HG02798 (cell line): ENCODE data around the gene PRR15.
"Not testable (repeated sequence)": the region's sequence is repeated elsewhere in the genome, so short reads cannot be mapped to it uniquely, and the experiment has no call there.

Experiments used
- ATAC-seq: cut with Tn5 transposase; IDR thresholded peaks from one replicate; pipeline ENCODE4 v1.9.1; 2021; ENCODE audit warnings: mild to moderate bottlenecking; ENCODE audit not compliant: unreplicated experiment, poor library complexity

PRR15 gene, protein sequence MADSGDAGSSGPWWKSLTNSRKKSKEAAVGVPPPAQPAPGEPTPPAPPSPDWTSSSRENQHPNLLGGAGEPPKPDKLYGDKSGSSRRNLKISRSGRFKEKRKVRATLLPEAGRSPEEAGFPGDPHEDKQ

DNA sequence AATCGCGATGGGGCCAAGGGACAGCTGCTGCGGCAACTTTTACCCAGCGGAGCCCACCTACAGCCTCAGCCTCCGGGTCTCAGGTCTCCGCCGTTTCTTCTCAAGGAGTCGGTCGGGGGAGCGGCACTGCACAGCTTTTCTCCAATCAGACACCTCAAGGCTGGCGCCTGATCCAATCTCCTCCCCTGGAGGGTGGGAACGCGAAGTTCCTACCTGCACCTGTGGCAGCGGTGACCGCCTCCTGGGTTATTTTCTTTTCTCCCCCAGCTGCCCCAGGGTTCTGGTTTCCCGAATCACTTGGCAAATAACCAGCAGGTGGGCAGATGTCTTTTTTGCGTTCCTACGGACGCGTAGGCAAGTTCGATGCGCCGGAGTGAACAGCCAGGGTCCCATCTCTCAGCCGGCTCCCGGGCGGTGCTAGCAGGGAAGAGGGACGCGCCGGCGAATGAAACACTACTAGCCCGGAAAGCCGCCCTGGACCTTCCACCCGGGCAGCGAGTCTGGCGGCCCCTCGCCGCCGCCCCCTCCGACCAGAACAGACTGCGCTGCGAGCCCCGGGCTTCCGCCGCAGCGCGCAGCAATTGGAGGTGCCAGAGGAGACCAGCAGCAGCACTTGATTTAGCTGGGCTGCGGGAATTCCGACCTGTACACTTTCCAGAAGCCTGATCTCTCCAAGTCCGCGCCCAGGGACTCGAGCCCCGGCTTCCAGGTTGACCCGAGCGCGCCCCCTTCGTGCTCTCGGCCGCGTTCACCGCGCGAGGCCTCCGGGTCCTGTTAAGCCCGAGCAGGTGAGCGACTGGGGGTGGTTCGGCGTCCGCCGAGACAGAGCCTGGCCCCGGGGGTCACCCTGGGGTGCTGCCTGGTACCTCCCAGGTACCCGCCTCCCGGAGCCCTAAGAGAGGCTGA, at the start of gene PRR15:
Gene PRR15, plus strand, starts transcription at position 246 of the 906 bp plus-strand sequence. CDS start 2,495 bp downstream, outside the sequence.
- no peak for ATAC-seq

DNA sequence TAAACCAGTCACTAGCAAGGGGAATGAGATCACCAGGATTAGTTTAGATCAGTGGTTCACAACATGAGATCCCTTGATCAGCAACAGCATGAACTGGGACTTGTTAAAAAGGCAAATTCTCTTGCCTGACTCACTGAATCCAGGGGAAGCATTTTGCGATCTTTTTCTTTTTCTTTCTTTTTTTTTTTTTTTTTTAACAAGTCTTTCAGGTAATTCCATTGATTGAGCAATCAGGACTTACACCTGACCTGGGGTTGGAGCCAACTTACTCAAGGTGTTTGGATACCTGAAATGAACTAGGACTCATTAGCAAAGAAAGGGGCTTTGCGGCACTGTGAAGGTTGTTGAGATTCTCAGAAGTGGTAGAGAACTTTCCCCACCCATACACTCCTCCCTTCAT, 47.1 kb upstream of the PRR15 start:
- ATAC-seq = no peak

DNA sequence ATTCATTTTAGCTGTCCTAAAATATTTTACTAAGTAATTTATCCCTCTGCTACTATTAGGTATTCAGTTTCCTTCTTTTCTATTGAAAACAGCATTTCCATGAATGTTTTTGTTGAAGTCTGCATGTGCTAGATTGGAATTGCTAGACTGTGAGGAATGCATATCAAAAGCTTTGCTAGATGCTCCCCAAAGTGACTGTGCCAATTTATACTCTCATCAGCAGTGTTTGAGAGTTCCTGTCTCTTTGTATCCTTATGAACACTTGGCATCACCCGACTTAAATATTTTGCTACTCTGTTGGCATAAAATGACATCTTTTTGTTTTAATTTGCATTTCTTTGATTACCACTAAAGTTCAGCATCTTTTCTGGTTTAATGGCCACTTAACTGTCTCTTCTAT, 45.0 kb upstream of the PRR15 start:
- no peak for ATAC-seq

DNA sequence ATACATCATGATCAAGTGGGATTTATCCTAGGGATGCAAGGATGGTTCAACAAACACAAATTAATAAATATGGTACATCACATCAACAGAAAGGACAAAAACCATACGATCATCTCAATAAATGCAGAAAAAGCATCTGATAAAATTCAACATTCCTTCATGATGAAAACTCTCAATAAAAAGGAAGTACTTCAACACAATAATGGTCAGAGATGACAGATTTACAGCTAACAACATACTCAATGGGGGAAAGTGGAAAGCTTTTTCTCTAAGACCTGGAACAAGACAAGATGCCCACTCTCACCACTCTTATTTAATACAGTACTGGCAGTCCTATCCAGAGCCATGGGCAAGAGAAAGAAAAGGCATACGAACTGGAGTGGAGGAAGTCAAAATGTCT, 39.9 kb upstream of the PRR15 start:
- ATAC-seq = no peak

DNA sequence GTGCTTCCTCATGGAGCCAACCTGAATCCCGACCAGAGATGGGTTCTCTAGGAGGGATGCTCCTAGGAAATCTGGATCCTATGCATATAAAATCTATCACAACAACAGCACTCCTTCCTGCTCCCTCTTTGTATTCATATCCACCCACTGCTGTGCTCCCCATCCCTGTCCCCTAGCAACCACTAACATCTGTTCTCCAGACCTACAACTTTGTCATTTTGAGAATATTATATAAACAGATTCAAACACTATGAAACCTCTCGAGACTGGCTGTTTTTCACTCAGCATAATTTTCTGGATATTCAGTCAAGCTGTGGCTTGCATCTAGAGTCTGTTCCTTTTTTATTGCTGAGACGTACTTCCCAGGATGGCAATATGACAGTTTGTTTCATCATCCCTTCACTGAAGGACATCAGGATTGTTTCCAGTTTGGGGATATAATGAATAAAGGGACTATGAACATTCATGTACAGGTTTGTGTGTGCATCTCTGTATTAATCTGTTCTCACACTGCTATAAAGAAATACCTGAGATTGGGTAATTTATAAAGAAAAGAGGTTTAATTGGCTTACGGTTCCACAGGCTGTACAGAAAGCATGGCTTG, 36.0 kb upstream of the PRR15 start:
- ATAC-seq = no peak

DNA sequence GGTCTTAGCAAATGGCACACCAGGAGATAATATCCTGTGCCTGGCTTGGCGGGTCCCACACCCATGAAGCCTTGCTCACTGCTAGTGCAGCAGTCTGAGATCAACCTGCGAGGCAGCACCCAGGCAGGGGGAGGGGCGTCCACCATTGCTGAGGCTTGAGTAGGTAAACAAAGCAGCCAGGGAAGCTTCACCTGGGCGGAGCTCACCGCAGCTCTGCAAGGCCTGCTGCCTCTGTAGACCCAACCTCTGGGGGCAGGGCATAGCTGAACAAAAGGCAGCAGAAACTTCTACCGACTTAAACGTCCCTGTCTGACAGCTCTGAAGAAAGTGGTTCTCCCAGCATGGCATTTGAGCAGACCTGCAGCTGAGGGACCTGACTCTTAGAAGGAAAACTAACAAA, 35.1 kb upstream of the PRR15 start:
- ATAC-seq = not testable (repeated sequence)

DNA sequence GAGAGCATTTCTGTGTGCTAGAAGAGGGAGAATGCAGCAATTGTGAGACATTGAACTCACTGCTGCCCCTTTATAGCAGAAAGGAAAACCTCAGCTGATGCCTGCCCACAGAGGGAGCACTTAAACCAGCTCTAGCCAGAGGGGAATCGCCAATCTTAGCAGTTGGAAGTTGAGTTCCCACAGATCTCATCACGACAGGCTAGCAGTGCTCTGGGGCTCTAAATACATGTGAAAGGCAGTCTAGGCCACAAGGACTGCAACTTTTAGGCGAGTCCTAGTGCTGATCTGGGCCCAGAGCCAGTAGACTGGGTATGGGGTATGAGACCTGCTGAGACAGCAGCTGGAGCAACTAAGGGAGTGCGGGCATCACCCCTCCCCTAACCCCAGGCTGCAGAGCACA, 25.2 kb upstream of the PRR15 start:
- no peak for ATAC-seq

DNA sequence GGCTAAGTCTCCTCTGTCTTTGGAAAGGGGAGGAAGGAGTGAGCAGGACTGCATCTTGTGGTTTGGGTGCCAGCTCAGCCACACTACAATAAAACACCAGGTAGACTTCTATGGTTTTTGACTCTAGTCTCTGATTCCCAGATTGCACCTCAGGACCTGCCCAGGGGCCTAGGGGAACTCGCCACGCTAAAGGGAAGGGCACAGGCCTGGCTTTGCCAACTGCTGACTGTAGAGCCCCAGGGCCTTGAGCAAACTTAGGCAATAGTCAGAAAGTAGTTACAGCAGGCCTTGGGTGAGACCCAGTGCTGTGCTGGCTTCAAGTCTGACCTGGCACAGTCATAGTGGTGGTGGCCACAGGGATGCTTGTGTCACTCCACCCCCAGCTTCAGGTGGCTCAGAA, 24.2 kb upstream of the PRR15 start:
- ATAC-seq = no peak

DNA sequence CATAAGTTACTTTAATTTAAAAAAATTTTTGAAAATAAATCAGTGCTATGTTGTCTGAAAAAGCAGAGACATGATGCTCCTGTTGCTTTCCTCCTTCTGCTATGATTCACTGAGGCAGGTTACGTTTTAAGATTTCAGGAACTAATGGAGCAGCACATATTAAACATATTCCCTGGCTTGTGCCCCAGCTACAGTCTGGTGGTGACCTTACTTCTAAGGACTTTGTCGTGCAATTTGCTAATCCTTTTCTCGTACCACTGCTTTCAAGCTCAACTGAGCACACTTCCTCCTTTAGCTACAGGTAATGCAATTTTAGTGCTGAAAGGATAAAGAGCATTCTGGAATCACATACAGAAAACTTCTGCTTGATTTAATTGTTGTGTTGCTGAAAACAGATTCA, 16.2 kb upstream of the PRR15 start:
- no peak for ATAC-seq

DNA sequence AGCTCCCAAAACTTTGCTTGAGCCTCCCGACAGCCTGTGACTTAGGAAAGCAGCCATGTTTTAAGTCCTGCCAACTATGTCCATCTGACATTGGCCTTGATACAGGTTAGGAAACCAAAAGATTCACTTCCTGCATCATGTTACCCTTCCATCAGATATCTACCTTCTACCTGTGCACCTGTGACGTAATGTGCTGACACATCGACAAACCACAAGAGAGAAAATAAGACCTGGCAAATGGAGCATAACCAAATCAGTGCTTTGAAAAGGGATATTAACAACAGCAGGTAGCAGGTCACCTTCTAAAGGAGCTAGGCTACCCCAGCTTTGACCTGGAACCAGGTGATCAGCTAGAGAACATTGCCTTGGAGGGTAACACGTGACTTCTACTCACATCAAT, 14.8 kb upstream of the PRR15 start:
- no peak for ATAC-seq

DNA sequence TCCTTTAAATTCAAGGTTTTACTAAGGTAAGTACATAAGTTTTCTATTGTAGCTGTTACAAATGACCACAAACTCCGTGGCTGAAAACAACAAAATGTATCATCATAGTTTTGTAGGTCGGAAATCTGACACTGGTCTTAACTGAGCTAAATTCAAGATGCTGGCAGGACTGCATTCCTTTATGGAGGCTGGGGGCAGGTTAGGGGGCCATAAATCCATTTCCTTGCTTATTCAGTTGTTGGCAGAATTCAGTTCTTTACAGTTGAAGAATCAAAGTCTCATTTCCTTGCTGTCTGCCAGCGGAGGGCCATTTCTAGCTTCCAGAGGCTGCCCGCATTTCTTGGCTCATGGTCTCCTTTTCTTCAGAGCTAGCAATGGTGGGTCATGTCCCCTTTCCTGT, 11.2 kb upstream of the PRR15 start:
- ATAC-seq = no peak

DNA sequence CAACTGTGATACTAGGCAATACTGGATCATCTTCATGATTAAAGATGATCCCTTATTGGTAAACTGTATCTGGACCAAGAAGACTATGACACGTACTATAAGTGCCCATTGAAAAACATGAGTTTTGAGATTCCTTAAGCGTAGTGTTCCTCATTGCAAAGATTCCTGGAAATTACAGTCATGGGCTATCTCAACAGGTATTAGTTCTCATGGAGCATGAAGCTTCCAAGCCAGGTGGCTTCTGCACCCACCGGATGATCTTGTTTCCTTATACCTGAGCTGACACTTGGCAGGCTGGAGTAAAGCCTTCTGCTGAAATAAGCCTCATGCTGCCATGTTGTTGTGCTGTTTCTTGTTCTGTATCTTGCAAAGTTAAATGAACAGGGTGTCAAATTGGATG, 8.6 kb upstream of the PRR15 start:
- no peak for ATAC-seq

DNA sequence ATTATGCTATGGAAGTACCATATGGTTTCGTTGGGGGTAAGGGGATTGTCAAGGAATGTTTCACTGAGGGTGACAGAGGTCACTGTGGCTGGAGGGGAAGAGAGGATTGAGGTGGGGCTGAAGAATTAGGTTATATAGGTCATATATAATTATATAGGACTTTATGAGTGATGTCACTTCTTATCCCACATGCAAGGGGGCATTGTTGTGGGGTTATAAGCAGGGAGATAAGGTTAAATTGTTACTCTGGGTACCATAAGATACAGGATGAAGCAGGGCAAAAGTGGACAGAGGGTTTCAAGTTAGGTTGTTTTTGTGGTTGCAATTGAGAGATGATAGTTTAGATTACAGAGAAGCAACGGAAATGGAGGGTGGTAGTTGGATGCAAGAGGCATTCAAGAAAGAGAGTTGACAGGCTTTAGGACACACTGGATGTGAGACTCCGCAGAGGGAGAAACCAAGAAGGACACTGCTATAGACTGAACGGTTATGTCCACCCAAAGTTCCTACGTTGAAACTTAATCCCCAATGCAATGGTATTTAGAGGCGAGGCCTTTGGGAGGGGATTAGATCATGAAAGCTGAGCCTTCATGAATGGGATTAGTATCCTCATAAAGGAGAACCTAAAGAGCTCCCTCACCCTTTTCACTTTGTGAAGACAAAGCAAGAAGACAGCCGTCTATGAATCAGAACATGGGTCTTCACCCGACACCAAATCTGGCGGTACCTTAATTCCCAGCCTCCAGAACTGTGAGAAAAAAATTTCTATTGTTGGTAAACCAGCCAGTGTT, 7.0 kb upstream of the PRR15 start:
- no peak for ATAC-seq

DNA sequence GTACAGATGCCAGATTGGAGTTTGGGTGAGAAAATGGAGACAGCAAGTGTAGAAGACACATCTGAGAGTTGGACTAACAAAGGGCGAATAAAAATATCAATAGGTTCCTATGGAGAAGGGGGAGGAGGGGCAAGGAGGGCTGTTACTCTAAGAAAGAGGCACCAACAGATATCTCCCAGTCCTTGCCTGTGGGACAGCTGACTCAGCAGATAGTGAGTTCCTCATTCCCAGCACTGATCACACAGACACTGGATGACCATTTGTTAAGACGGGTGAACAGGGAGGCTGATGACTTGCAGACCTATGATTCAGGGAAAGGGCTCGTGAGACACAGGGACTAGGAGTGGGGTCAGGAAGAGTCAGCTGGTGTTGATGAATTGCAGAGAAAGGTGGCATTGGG, 5.7 kb upstream of the PRR15 start:
- ATAC-seq = no peak

DNA sequence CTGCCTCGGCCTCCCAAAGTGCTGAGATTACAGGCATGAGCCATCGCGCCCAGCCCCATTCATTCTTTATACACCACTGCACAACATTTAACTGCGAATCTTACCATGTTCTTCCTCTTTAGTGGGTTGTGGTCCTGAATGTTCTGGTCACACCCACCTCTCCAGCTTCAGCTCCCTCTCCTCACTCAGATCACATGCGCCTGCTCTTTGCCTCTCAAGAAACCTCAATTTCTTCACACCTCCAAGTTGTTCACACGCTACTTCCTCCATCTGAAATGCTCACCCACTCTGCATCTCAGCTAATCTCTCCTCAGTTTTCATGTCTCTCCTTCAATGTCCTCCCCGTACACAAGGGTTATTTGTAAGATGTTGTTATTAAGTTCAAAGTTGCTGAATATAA, 2.4 kb upstream of the PRR15 start:
- no peak for ATAC-seq

DNA sequence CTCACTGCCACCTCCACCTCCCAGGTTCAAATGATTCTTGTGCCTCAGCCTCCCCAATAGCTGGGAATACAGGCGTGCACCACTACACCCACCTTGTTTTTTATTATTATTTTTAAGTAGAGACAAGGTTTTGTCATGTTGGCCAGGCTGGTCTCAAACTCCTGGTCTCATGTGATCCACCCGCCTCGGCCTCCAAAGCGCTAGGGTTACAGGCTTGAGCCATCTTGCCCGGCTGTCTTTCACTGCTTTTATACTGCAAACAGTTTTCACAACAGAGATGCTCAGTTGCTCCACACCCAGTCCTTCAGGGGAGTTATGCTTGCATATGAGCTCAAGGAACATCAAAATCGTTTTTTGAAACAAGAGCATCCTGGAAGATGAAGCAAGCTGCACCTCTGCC, 1.3 kb upstream of the PRR15 start:
- no peak for ATAC-seq

DNA sequence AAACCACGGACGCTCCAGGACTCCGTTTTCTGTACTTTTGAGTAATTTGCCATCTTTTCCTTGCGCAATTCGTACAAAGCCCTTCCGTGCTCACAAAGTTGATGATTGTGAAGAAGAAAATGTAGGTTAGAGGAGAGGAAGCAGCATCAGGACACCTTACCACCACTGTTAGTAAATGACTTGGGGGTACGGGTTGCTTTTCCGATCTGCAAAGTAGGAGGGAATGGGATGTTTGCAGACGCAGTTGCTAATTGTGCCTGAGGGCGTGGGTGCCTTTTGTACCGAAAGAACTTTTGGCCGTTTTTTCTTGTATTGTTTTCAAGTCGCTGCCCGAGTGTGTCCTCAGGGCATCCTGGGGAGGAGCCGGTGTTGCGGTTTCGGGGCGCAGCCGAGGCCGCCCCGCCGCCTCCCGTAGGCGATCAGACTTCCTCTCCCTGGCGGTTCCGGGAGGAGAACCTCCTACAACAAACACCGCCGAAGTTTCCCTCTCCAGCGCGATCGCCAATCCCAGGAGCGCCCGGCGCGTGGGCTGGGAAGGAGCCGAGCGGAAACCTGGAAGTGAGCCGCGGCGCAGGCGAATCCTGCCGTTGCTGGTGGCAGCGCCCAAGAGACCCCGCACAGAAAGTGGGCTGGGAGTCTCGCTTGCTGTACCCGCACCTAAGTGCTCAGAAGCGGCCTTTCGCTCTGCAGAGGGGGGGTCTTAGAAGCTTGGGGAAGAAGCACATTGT, 1.0 kb downstream of the PRR15 start:
- no peak for ATAC-seq

DNA sequence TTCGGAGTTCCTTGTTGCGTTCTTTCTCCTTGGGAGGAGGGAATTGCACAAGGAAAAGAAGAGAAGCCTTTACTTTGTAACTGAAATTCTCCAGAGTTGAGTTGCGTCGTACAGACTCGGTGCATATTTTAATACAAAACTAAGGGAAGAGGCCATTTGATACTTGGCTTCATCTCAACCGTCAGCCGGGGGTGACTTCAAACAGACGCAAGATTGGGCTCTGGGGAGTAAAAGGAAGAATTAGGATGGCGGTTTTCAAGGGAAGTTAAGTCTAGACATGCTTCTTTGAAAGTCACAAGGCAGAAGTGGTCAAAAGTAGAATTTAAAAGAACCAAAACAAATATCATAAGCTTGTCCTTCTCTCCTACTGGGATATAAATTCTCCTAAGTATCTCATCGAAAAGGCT, 1.6 kb downstream of the PRR15 start:
- no peak for ATAC-seq

DNA sequence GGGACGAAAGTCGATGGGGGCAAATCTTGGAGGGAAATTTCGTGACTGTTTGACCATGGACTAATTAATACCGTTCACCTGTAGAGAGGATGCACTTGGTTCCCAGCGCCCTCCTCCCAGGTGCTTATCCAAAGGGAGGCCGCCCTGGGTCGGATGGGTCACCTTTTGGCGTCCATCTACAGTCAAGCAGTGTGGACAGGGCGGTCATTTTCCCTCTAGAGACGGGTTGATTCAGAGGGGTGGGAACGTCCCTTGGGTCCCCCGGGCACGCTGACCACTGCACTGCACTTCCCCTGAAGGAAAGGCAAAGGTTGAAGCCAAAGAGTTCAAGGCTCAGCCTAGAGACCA, 2.0 kb downstream of the PRR15 start:
- ATAC-seq = no peak

DNA sequence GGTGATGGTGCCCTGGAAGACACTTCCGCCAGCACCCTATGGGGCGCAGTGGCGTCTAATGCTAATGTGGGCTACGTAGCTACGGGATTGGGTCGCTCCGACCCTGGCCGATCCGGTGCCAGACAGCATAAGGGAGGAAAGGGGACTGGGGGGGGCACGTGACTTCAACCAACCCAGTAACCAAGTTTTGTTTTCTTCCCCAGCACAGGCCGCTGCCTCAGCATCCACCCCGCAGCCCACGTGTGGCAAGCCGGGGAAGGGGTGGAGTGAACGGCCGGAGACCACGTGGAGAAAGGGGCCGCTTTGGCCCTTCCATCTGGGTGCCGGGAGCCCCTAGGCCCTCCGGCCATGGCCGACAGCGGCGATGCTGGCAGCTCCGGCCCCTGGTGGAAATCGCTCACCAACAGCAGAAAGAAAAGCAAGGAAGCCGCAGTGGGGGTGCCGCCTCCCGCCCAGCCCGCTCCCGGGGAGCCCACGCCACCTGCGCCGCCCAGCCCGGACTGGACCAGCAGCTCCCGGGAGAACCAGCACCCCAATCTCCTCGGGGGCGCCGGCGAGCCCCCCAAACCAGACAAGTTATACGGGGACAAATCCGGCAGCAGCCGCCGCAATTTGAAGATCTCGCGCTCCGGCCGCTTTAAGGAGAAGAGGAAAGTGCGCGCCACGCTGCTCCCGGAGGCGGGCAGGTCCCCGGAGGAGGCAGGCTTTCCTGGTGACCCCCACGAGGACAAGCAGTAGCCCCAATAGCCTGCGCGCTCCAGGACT, 2.5 kb downstream of the PRR15 start:
- ATAC-seq = no peak
